GM19238 (cell line): ENCODE data around the gene FABP3.
A peak's percentile ranks its signal among the peaks of the same experiment; 100 is the strongest.

ENCODE experiments used
- DNase-seq: peaks from one replicate; pipeline ENCODE4 v3.0.0; 2011; ENCODE audit warnings: low spot score; ENCODE audit not compliant: insufficient read length

Gene FABP3

DNA sequence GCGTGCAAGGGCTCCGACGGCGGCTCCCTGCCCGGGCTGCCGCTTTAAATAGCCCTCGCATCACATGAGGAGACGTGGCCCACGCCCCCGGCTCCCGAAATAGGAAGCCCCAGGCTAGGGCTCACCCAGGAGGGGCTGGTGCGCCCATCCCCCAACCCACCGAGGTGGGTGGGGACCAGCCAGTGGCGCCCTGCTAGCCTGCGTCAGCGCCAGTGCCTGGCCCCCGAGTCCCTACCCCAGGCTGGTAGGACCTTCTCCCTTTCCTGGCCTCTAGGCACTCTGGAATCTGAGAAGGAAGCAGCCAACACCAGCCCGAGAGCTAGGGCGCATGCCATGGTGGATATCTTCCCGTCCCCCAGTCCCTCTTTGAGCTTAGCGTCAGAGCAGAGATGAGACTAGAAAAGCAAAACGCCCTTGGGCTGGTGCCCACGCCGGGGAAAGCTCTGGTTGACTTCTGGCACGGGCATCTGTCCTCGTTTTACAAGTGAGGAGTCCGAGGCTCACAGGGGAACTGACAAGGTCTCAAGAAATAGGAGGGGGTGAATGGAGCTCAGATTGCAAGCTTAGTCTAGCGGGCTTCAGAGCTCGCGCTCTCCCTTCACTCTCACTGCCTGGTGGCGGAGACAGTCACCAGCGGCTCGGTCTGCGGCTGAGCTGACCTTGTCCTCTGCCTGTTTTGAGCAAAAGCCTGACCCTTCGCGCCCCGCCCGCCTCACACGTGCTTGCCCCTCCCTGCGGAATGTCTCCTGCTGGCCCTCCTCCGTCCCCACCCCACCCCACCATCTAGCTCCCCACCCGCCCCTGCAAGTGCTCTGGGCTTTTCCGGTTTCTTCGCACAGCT, at the start of gene FABP3:
Gene FABP3, minus strand, starts transcription at position 21 of the 841 bp plus-strand sequence. CDS start 62 bp downstream, outside the sequence.
- peak; percentile 33 for DNase-seq

DNA sequence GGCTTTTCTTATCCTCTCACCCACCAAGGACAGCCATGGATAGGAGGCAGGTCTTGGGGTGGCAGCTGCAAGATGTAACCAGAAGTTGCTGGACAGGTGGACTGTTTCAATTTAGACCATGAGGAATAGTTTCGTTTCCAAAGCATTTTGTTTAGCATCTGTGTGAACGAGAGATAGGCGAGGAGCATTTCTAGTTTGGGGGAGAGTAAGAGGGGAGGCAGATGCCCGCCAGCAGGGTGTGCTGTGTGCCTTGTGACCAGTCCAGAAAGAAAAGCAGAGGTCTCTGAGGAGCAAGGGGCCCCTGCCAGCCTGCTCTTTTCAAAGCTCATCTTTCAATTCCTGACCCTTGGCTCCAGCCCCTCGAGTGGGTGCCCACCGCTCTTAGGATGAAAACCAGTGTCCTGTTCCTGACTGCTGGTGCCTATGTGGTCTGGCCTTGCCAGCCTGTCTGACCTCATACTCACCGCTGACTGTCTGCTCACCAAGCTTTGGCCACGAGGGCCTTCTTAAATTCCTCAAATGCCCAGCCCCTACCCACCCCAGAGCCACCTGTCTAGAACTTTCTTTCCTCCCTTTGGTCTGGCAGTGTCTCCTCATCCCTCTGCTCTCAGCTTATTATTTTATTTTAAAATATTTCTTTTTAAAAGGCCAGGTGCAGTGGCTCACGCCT, 48.6 kb upstream of the FABP3 start:
- no peak for DNase-seq

DNA sequence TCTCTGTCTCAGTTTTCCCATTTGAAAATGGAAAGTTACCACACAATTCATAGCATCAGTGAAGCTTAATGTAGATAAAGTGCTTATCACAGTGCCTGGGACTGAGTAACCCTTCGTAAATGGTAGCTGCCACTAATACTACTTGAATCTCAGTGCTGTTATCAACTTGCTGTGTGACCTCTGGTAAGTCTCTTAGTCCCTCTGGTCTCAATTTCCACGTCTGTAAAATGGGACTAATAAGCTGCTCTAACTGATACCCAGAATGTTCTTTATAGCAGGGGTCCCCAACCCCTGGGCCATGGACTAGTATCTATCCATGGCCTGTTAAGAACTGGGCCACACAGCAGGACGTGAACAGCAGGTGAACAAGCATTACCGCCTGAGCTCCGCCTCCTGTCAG, 47.8 kb upstream of the FABP3 start:
- DNase-seq: no peak

DNA sequence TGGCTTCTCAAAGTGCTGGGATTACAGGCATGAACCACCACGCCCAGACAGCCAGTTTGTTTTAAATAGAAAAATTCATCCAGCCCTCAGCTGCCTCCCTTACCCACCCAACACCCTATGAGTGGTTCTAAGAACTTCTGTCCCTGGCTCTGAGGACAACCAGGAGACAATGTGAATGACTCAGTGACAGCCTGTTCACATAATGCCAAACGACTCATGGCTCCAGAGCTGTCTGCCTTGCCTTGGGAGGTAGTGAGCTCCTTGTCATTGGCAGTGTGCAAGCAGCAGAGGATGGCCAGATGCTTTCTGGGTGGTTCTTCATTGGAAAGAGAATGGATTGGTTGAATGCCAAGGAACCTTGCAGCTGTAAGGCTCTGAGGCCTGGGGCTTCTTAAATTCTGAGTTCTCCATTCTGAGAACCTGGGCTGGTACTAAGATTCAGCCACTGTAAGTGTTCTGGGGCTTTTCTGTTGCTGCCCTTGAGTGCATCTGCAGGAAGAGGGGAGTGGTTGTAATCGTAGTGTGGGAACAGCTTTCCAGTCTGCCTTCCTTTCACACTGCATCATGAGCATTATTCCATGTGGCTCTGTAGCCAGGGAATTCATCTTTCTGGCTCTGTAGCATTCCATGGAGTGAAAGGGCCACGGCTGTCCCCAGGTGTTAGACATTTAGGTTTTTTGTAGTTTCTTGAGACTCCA, 45.9 kb upstream of the FABP3 start:
- no peak for DNase-seq

DNA sequence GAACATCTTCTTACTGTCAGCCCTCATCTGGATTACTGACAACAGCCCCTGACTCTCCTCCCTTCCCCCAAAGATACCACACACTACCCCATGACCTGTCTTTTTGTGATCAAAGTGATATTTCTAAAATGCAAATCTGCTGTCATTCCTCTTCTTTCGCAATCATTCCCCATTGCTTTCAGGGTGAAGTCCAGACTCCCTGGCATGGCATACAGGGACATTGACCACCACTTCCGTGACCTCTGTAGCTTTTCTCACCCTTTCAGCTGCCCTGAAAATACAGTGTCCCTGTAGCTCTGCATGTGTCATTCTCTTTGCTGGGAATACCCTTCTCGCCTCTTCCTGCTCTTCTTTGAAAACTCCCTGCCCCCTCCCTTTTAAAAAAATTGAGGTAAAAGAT, 44.3 kb upstream of the FABP3 start:
- DNase-seq: no peak

DNA sequence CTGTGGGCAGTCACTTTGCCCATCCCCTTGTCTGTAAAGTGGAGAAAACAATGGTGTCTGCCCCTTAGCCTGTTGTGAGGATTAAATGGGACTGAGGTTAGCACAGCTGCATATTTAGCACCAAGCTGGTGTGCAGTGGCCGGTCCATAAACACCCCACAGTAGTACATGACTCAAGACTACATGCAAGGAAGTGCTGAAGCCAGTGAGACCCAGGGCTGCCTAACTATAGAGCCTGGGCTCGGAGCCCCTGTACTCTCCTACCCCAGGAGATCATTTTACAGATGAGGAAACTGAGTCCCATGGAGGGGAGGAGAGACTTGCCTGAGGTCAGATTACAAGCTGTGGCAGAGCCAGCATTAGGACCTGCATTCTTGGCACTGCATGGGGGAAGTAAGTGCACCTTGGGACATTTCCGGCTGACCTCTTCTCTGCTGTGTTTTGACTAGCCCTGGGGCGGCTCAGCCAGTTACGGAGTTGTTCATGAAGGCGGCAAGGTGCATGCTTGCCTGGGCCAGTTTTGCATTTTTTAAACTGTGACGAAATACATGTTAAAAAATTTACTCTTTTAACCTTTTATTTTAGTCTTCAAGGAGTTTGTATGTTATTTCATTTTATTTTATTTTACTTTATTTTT, 43.3 kb upstream of the FABP3 start:
- DNase-seq: no peak

DNA sequence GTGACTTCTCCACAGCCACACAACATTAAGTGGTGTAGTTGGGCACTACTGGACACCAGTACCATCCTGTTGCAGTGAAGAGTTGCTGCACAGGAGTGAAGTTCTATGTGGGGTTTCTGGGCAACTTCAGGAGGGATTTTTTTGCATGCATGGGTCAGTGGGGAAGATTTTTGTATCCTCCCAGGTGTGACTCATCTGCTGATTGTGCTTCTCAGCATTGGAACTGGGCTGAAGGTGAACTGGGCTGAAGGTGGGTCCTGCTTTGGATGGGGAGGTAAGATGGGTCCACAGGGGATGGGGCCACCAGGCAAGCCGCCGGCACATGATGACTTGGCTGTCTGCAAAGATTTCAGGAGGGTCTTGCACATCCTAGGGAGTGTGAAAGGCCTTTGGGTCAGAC, 42.8 kb upstream of the FABP3 start:
- DNase-seq: no peak

DNA sequence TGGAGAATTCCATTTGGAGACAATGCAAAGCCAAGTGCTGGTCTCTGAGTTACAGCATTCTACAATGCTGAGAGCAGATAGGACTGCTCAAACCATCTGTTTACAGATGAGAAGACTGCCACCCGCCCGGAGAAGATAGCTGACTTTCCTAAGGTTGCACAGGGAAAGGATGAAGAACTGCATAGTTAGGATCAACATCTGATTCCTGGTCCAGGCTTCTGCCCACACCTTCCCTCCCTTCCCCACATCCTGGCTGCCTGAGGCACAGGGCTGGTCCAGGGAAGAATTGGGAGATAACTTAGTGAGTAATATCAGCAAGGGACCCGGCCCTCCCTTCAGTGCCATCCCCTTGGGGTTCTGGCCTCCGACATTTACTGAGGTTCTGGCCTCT, 42.1 kb upstream of the FABP3 start:
- DNase-seq: no peak

DNA sequence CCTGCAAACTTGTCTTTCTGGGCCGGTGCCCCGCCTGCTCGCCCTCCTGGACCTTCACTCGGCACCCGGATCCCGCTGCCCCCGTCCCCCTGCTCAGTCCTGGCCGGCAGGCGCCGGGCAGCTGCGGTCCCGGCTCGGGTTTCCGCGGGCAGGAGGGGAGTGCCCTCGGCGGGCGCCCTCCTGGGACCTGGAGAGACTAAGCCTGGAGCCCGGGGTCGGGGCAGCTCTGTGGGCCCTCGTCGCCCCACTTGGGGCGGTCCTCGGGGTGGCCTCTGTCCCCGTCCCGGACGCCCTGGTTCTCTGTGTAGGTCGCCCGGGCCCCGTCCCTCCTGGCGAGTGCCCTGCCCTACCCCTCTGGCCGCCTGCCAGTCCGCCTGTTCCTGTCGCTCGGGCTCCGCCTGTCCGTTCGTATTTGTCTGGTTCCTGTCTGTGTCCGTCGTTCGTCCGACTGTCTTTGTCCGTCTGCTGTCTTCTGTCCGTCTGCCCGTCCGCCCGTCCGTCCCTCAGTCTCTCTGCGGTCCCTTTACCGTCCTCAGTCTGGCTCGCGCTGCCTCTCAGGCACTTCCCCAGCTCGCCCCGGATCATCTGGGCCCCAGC, 40.6 kb upstream of the FABP3 start:
- no peak for DNase-seq

DNA sequence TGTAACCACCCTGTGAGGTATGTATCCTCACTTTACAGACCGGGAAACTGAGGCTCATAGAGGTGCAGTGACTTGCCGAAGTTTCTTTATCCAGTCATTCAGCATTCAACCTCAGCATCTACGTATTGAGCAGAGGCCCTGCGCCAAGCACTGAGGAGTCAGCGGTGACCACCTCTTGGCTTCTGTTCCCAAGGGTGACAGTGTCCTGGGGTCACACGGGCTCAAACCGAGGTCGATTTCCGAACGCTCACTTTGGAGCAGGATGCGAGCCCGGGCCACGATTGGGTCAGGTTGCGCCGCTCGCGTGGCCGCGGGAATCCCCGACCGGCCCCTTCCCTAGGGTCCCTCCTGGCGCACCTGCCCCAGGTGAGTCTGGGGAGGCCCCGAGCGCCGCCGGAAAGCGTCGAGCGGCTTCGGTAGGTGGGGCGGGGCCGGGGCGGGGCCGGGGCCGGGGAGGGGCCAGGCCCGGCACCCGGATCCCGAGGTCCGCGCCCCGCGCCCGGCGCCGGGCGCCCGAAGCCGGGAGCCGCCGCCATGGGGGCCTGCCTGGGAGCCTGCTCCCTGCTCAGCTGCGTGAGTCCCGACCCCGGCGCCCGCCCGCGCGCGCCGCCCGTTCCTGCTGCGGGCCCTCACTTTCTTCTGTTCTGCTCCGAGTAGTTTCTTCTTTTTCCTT, 40.0 kb upstream of the FABP3 start, which contains the start of gene SERINC2:
Gene SERINC2, plus strand, starts transcription at position 482 of the 673 bp plus-strand sequence. Its CDS starts 53 bp downstream, at position 535.
- peak; percentile 74 for DNase-seq

DNA sequence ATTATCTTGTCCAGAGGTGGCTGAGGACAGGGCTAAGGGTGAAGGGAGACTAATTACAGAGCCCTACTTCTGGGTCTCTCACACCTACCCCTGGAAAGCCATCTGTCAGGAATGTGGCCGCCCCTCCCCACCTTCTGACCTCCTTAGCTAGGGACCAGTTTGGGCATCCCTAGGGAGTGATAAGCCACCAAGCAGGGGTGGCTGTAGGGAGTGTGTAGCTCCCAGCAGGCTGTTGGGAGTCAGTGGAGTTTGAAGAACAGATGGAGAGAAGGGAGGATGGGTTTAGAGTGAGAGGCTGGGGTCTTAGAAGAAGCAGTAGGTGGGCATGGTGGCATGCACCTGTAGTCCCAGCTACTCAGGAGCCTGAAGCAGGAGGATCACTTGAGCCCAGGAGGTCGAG, 39.3 kb upstream of the FABP3 start:
- no peak for DNase-seq

DNA sequence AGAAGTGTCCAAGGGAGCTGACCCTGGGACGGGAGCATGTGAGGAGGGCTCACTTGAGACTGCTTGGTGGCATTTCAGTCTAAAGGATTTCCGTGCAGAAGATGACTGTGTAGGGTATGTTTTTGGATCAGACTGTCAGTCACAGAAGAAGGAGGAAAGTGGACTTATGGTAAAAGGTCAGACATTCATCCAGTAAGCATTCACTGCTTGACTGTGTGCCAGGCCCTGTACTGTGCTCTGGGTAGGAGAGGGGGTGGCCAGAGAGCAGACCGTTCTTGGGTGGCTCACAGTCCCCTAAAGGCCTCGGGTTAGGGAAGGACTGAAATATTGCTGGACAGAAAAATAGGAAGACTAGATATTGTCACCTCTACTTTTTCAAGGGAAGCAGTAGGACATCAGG, 38.0 kb upstream of the FABP3 start:
- DNase-seq: no peak

DNA sequence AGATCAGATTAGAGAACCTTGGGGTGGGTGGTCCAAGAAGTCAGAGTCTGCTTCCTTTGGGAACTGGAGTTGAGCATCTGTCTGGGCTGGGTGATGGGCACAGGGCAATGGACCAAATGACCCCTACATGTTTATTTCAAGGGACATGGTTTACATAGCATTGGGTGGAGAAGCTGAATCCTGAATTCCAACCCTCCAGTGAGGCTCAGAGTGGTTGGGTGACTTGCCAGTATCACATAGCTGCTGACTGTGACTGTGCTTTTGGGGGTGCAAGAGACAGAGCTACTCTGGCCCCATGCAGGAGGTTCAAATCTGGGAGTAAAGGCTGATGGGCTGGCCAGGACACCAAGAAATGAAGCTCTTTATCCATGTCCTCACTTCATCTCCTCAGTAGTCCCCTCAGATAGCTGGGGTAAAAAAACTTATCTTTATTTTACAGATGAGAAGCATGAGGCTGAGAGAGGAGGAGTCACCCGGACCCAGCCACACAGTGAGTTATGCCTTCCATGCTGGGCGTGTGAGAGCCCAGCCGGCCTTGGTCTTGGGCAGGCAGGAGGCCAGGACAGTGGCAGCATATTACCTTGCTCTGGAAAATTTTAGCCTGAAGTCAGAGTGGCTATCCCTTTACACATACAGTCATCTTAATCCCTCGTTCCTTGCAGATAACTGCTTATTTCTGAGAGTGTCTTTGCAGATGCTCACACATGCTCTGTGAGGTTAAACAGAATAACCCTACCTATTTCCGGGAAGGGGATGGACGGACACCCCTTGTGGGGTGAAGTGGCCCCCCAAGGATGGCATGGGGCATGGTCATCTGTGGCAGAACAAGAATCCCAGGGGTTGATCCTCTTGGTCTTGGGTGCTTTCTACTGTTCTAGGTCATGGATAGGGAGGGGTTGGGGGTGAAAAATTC, 37.3 kb upstream of the FABP3 start:
- no peak for DNase-seq

DNA sequence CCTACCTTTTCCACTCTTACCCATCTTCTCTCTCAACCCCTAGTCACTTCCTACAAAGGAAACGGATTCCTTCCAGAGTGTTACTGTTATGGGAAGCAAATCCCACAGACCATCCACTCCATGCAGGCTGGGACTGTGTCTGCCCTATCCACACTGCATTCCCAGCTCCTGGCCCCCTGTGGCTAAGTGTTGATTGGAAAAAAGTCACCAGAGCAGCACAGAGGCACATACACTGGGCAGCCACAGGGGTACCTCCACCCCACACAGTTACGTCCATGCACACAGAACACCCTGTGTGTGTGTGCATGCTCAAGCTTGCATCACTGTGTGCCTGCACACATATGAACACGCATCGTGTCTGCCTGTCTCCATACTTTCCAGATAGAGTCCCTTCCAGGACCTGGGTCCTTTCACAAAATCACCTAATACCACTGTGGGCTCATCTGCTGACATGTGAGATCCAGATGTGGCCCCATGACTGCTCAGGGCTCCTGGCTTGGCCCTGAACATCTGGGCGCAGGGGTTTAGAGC, 36.0 kb upstream of the FABP3 start:
- DNase-seq: no peak

DNA sequence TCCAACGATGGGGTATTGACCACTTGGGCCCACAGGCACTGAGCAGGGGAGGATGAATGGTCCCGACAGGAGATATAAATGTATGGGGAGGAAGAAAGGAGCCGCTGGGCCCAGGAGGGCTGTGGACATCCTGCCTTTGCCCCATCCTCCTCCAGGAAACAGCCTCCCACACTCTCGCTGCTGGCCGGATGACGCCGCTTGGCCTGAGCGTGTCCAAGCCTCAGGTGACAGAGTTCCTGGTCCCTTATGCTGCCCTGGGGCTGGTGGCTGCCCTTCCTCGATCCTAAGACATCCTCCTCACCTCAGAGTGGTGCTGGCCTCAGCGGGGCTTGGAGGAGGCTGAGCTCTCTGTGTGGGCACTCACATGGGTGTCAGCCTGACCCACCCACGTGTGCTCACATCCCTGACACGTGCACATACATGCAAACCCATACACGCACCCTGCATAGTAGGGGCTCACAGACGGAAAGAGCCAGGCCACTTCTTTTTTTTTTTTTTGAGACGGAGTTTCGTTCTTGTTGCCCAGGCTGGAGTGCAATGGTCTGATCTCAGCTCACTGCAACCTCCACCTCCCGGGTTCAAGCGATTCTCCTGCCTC, 34.3 kb upstream of the FABP3 start:
- no peak for DNase-seq

DNA sequence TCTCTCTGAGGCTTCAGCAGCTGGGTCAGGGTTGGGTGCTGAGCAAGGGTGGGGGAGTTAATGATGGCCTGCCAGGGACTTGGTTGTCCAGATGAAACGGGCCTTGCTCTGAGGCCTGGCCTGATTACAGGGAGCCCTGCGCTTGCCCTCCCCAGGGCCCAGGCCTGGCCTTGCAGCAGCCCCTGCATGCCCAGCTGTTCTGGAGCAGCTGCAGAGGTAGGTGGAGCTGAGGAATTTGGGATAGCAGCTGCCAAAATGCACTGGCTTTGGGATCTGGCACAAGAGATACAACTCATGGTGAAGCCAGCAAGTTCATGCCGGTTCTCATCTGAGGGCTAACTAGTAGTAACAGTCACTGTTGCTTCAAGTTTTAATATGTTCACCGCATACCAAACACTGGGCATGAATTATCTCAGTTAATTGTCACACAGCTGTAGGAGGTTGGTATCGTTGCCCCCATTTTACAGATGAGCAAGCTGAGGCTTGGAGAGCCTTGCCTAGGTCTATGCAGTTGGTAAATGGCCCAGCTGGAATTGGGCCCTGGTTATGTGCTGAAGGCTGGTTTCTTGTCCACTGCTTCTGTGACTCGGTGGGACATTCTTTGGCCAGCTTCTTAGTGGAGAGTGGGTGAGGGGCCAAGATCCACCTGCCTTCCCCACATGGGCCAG, 32.8 kb upstream of the FABP3 start:
- no peak for DNase-seq

DNA sequence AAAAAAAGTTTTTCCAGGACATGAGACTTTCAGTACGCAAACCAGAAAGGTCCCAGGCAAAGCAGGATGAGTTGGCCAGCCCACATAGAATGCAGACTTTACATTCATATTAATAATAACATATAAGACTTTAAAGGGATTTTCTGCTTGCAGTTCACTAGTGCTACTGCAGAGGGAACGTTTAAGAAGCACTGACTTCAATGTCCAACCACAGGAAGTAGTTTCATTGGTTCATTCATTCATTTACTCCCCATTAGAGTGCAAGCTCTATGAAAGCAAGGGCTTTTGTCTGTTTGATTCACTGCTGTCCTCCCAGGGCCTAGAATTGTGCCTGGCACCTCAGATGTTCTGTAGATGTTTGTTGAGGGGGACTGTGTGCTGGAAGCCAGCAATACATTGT, 28.4 kb upstream of the FABP3 start:
- DNase-seq: no peak

DNA sequence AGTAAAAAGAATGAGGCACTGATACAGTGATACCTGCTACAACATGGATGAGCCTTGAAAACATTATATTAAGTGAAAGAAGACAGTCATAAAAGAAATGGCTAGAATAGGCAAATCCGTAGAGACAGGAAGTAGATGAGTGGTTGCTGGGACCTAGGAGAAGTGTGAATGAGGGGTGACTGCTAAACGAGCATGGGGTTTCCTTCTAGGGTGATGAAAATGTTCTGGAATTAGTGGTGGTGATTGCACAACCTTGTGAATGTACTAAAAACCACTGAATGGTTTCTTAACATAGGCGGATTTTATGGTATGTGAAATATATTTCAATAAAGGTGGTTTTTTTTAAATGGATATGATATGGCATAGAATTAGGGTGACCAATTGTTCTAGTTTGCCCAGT, 27.5 kb upstream of the FABP3 start:
- DNase-seq: no peak
